HG03432 (cell line): Measurements from ENCODE around the gene CTCF.
"Not testable (repeated sequence)": the region's sequence is repeated elsewhere in the genome, so short reads cannot be mapped to it uniquely, and the experiment has no call there.

Experiments used
- ATAC-seq: cut with Tn5 transposase; IDR thresholded peaks from one replicate; pipeline ENCODE4 v1.9.1; 2021; ENCODE audit warnings: mild to moderate bottlenecking, moderate library complexity; ENCODE audit not compliant: unreplicated experiment

The CTCF gene

DNA sequence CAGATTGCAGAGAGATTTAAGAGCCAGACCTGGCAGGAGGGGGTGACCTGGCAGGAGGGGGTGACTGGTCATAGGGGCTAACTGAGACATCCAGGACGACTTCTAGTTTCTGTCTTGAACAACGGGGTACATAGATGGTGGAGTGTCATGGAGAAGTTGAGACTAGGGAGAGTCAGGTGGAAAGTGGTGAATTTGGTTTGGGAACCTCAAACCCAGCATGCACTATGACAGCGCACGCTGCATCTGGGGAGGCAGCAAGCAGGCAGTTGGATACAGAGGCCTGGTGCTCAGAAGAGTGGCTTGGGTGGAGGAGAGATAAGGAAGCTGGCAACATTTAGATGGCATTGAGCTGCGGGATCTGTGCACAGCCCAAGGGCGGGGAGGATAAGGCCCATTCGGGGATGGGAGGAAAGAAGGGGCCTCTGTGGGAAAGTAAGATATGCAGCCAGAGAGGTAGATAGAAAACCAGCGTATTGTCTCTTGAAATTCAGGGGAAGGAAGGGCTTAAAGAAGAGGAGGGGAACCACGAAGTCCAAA, 29.2 kb upstream of the CTCF start:
- no peak for ATAC-seq

DNA sequence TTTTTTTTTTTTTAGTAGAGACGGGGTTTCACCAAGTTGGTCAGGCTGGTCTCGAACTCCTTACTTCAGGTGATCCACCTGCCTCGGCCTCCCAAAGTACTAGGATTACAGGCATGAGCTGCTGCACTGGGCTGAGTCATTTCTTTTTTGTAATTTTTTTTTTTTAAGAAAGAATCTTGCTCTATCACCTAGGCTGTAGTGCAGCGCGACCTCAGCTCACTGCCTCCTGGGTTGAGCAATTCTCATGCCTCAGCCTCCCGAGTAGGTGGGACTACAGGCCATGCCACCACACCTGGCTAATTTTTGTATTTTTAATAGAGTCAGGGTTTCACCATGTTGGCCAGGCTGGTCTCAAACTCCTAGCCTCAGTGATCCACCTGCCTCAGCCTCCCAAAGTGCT, 28.3 kb upstream of the CTCF start:
- not testable (repeated sequence) for ATAC-seq

DNA sequence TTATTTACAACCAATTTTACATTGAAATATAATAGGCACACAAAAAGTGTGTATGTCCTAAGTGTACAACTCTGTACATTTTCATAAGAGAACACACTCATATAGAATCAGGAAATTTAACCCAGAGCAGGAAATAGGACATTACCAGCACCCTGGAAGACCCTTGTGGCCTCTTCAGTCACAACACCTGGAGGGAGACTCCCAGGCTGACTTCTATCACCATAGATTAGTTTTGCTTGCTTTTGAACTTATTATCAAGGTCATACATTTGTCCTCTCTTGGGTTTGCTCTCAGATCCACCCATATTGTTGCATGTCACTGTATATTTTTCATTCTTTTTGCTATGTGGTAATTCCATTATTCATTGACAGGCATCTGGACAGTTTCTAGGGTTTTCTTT, 27.9 kb upstream of the CTCF start:
- ATAC-seq = no peak

DNA sequence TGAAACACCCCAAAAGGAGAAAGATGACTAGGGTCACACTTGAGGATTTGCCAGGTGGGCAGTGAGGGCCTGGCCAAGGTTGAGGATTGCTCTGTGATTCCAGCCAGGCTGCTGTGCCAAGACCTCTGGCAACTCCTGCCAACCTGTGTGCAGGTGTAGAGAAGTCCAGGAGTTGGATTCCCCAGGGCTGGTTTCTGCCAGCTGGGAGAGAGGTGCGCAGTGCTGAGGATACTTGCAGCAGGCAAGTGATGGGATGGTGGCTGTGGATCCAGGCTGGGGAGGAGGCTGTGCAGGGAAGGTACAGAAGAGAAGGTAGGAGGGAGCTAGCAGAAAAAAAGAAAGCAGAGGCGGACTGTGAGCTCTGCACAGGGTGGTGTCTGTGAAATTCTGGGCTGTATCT, 27.1 kb upstream of the CTCF start:
- no peak for ATAC-seq

DNA sequence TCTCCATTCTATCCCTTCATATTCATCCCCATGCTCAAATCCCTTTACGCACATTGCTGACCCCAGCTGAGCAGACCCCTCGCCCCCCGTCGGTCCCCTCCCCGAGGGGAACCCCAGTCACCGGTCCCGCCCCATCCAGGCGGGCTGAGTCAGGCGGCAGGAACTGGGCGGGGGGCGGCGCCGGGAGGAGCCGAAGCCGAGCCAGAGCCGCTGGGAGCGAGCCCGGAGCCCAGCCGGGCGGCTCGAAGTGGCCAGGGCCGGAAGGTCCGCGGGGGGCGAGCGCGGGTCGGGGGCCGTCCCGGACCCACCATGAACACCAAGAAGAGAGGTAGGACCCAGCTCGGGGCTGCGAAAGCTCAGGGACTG, 25.1 kb upstream of the CTCF start:
- peak; percentile 42 for ATAC-seq

DNA sequence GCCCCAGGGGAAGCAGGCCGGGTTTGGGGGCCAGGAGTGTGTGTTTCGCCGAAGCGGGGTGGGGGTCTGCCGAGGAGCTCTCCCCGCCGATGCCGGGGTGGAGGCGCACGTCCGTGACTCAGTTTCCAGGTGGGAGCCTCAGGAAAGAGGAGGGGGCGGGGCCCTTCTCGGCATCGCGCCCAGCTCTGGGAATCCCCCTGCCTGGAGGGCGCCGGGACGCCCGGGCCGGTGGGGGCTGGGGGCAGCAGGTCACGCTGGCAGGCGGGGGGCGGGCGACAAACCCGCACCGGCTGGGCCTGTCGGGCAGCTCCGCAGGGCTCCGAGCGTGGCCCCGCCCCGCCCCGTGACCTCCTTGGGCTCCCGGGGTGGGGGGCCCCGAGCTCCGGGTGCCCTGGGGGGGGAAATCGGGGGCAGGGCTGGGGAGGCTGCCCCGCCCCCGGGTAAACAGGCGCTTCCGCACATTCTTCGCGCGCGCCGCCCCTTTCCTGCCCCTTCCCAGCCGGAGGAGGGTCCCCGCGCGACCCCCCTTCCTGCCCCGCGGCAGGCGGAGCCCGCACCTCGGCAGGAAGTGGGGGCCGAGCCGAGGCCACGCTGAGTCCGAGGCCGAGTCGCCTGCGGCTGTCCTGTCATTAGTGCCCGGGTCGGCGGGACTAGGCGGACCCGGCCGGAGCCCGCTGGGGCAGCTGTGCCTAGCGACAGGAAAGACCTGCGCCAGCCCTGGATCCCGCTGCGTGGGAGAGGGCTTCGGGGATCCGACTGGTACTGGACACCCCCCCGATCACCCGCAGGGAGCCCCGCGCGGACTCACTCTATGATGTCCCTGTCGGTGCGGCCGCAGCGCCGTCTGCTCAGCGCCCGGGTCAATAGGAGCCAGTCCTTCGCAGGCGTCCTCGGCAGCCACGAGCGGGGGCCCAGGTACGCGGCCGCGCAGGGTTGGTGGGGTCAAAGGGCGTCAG, 24.4 kb upstream of the CTCF start:
- ATAC-seq = peak; percentile 43

DNA sequence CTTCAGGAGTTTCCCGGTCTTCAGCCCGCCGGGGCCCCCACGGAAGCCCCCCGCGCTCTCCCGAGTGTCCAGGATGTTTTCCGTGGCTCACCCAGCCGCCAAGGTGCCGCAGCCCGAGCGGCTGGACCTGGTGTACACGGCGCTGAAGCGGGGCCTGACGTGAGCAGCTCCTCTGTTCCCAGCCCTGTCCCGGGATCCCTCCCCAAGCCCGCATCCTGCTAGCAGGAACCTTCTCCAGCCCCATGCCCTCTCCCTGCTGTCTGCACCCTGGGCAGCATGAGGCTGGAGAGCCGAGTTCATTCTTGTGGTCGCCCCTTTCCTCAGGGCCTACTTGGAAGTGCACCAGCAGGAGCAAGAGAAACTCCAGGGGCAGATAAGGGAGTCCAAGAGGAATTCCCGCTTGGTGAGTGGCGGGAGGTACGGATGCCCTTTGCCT, 23.6 kb upstream of the CTCF start:
- no peak for ATAC-seq

DNA sequence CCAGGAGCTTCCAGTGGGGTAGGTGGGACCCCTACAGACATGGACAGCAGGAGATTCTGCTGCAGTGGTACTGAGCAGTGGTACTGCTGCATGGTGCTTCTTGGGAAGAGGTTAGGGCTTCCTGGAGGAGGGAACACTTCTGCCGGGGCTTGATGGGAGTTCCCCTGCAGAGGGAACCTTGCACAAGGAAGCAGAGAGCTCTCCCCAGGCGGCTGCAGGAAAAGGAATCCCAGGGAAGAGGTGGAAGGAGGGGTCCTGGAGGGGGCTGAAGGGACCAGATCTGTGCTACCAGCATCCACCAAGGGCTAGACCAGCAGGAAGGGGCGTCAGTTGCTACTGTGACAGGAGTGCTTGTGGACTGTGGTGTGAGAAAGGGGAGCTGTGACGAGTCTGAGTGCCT, 23.1 kb upstream of the CTCF start:
- ATAC-seq = no peak

DNA sequence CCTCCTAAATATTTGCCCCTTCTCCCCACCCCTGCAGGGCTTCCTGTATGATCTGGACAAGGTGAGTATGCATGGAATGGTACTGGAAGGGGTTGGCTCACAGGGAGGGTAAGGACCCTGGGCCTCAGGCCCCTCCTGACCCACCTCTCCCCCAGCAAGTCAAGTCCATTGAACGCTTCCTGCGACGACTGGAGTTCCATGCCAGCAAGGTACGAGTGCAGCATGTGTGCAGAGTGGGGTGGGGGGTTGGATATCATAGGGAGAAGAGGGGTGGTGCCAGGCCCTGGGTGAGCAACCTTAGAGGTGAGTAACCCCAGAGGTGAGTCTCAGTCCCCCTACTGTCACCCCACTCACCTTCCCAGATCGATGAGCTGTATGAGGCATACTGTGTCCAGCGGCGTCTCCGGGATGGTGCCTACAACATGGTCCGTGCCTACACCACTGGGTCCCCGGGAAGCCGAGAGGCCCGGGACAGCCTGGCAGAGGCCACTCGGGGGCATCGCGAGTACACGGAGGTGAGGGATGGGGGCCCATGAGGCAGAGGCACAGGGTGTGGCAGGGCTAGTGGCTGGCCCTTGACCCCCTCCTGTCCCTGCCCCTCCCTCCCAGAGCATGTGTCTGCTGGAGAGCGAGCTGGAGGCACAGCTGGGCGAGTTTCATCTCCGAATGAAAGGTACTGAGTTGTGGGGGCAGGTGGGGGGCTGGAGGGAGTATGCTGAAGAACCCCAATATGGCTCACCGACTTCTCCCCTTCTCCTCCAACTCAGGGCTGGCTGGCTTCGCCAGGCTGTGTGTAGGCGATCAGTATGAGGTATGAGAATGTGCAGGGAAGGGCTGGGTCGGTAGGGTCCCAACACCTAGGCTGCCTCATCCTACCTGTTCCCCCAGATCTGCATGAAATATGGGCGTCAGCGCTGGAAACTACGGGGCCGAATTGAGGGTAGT, 22.4 kb upstream of the CTCF start:
- ATAC-seq = no peak

DNA sequence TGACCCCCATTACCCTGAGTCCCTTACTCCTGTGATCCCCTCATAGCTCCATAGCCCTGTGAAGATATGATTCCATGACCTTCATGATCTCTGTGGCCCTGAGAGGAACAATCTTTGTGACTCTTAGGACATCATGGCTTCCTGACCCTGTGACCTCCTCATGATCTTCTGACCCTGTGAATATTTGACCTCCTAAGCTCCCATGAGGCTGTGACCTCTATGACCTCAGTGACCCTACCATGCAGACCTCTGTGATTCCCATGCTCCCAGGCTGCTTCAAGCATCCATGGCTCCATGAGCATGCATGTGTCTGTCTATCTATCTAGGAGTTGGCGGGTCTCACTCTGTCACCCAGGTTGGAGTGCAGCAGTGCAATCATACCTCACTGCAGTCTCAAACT, 21.6 kb upstream of the CTCF start:
- ATAC-seq = no peak

DNA sequence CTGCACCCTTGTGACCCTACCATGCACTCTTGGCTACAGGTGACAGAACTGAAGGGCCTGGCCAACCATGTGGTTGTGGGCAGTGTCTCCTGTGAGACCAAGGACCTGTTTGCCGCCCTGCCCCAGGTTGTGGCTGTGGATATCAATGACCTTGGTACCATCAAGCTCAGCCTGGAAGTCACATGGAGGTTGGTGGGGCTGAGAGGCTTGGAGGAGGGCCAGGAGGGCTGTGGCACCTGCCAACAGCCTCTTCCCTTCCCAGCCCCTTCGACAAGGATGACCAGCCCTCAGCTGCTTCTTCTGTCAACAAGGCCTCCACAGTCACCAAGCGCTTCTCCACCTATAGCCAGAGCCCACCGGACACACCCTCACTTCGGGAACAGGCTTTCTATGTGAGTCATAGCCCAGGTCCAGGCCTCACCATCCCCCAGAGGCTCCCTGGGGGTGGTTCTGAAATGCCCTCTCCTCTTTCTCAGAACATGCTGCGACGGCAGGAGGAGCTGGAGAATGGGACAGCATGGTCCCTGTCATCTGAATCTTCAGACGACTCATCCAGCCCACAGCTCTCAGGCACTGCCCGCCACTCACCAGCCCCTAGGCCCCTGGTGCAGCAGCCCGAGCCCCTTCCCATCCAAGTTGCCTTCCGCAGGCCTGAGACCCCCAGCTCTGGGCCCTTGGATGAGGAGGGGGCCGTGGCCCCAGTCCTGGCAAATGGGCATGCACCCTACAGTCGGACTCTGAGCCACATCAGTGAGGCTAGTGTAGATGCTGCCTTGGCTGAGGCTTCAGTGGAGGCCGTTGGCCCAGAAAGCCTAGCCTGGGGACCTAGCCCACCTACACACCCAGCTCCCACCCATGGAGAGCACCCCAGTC, 20.7 kb upstream of the CTCF start:
- ATAC-seq = no peak

DNA sequence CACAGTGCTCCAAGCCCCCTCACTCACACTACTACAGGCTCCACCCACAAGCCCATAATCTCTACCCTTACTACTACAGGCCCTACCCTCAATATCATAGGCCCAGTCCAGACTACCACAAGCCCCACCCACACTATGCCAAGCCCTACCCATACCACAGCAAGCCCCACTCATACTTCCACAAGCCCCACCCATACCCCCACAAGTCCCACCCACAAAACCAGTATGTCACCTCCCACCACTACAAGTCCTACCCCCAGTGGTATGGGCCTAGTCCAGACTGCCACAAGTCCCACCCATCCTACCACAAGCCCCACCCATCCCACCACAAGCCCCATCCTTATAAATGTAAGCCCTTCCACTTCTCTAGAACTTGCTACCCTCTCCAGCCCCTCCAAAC, 19.9 kb upstream of the CTCF start:
- no peak for ATAC-seq

DNA sequence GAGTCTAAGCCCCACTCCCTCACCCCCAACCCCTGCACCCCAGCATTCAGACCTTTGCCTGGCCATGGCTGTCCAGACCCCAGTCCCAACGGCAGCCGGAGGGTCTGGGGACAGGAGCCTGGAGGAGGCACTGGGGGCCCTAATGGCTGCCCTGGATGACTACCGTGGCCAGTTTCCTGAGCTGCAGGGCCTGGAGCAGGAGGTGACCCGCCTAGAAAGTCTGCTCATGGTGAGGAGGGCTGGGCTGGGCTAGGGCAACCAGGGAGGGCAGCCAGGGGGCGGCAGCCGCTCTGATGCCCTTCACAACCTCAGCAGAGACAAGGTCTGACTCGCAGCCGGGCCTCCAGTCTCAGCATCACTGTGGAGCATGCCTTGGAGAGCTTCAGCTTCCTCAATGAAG, 19.3 kb upstream of the CTCF start:
- no peak for ATAC-seq

DNA sequence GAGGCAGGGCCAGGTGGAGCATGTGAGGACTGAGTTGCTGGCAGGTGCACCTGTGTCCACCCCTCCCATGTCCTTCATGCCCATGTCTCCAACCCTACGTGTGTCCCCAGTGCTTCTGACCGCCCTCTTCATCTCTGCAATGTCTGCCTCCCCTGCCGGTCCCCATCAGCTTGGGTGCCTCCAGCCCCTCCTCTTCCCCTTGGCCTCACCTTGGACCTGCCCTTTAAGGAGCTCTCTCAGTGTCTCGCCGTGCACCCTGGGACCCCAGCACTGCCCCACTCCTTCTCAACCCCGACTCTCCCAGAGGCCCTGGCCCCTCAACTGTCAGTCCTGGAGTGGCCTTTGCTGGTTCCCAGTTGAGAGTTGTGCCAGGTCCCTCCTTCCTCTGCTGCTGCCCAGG, 18.7 kb upstream of the CTCF start:
- no peak for ATAC-seq

DNA sequence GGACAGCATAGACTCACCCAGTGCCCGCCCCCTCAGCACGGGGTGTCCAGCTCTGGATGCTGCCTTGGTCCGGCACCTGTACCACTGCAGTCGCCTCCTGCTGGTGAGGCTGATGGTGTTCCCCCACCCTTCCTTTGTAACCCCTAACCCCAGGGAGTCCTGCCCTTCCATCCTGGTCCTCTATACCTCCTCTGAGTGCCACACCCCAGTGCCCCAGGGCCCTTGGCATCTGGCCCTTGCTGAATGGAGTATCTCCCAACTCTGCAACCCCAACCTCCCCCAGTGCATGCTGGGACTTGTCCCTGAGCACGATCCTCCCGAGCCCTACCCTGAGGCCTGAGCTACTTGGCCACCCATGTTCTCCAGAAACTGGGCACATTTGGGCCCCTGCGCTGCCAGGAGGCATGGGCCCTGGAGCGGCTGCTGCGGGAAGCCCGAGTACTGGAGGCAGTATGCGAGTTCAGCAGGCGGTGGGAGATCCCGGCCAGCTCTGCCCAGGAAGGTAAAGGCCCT, 17.9 kb upstream of the CTCF start:
- ATAC-seq = no peak

DNA sequence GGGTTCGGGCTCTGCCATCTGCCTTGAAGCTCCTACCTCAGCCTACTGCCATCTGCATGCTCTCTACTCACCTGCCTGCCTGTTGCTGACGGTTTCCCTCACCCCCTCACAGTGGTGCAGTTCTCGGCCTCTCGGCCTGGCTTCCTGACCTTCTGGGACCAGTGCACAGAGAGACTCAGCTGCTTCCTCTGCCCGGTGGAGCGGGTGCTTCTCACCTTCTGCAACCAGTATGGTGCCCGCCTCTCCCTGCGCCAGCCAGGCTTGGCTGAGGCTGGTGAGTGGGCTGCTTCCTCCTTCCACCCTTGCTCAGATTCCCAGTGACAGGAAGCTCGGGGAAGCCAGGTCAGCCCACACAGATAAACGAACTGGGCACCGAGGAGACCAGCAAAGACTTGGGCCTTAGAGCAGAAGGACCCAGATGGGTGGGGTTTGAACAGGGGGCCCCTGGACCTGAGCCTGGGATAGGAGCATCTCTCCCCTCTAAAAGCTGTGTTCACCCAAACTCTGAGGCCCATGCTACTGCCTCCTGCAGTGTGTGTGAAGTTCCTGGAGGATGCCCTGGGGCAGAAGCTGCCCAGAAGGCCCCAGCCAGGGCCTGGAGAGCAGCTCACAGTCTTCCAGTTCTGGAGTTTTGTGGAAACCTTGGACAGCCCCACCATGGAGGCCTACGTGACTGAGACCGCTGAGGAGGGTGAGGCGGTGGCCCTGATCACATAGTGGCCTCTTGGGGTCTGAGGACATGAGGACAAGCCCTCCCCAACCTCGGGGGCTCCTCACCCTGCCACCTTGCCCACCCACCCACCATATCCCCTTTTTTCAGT, 17.3 kb upstream of the CTCF start:
- ATAC-seq = no peak

DNA sequence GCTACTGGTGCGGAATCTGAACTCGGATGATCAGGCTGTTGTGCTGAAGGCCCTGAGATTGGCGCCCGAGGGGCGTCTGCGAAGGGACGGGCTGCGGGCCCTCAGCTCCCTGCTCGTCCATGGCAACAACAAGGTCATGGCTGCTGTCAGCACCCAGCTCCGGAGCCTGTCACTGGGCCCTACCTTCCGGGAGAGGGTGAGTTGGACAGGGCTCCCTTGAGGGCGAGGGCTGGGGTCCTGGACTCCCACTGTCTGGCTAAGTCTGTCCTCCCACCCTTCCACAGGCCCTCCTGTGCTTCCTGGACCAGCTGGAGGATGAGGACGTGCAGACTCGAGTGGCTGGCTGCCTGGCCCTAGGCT, 16.7 kb upstream of the CTCF start:
- ATAC-seq = no peak

DNA sequence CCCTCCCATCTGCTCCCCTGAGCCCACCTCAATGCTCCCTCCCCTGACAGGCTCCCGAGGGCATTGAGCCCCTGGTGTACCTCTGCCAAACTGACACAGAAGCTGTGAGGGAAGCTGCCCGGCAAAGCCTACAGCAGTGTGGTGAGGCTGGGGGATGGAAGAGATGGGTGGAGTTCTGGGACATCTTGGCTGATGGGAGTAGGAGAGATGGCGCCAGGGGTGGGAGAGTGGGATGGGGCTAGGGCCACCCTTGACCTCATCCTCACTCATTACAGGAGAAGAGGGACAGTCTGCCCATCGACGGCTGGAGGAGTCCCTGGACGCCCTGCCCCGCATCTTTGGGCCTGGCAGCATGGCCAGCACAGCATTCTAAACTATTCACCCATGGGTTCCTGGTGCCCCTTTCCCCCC, 16.2 kb upstream of the CTCF start:
- ATAC-seq = no peak

DNA sequence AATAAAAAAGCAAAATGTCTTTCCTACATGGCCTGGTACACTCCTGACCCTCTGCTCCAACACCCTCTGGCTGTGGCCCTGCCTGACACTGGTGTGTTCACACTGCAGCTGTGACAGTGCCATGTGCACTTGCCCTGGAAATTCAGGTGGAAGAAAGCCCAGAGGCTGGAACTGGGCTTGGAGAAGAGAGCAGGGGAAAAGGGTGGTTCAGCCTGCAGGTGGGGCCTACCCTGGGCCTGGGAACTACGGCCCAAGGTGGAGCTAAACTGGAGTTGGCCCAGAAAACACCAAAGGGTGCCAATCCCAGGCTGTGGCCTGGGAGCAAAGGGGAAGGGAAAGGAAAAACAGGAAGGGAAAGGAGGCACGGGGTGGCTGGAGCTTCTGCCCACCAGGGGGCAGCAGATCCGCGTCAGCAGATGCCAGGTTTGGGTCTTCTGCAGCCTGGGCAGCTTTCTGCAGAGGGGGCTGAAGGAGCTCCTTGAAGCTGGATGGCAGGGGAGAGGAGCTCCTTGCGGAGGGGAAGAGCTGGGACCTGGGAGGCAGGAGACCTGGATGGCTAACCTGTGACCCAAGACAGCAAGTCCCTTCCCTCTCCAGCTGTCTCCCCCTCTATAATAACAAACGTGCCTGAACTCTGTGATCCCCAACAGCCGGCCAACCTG, 15.4 kb upstream of the CTCF start:
- ATAC-seq = peak; percentile 36
